Uterus (tissue), 4 donors: Measurements from ENCODE around the gene GPX4. TPM values are rescaled to one million over a fixed set of nuclear protein-coding genes. Genes with fewer than 3 reads are reported as not detected.

Experiments
- DNase-seq, 2 donors: peaks; one replicate each; pipeline ENCODE4 v3.0.0-alpha.2; 2019 to 2020
- H3K27ac ChIP-seq, 2 donors: fragments of 200-600 bp; sonication (generic); 1 replicate in 1 of 2; 2 replicates in 1 of 2; pipeline ENCODE4 v1.5.1; 2016 to 2018
- H3K27me3 ChIP-seq, 2 donors: fragments of 200-600 bp; sonication (generic); one replicate each; pipeline ENCODE4 v1.5.1; 2018 to 2019; ENCODE audit warnings: control low read depth in 1 of 2
- H3K36me3 ChIP-seq, 2 donors: fragments of 200-600 bp; sonication (generic); one replicate each; pipeline ENCODE4 v1.5.1; 2019; ENCODE audit warnings: control low read depth in 1 of 2
- H3K4me1 ChIP-seq, 2 donors: fragments of 200-600 bp; sonication (generic); one replicate each; pipeline ENCODE4 v1.5.1; 2018 to 2019; ENCODE audit warnings: control low read depth in 1 of 2
- H3K4me3 ChIP-seq, 2 donors: fragments of 200-600 bp; sonication (generic); 1 replicate in 1 of 2; 2 replicates in 1 of 2; pipeline ENCODE4 v1.5.1; 2018 to 2019; ENCODE audit warnings: mild to moderate bottlenecking in 1 of 2
- H3K9me3 ChIP-seq, 2 donors: fragments of 200-600 bp; sonication (generic); one replicate each; pipeline ENCODE4 v1.5.1; 2019; ENCODE audit warnings: control low read depth in 1 of 2
- CTCF ChIP-seq, 4 experiments: fragments of 200-600 bp in 2 of 4; fragments of 450-650 bp in 2 of 4; sonication (generic) in 2 of 4; IDR thresholded peaks; one replicate each; pipeline ENCODE4 v1.5.1; 2016 to 2019; ENCODE audit warnings: antibody characterized with exemption in 4 of 4, mild to moderate bottlenecking in 2 of 4, moderate library complexity in 1 of 4
- POLR2A ChIP-seq, 2 donors: fragments of 450-650 bp; IDR thresholded peaks; one replicate each; pipeline ENCODE4 v1.6.1; 2016; ENCODE audit warnings: antibody characterized with exemption in 2 of 2, mild to moderate bottlenecking in 1 of 2, moderate library complexity in 1 of 2
- intact Hi-C: fragments of 100-400 bp; cut with DNase I; formaldehyde crosslinking; loops from one replicate; pipeline ENCODE4 v1.15.1; 2023; ENCODE audit warnings: low total_unique reads
- total RNA-seq, 4 donors: library from RNA; depleted of rRNA in 3 of 4; stranded (reverse); fragments of >200 nt in 3 of 4; gene quantifications; one replicate each; pipeline versions ENCODE4 v1.1.0 to v1.2.4, GENCODE V29; 2014 to 2023
- donor health status: DM: yes; HTN: yes; CAD: no.

Gene GPX4
- total RNA-seq, 4 donors from 2014 or later: 68.2 to 357 (median 163) TPM

GRCh38 chr19:1134431-1134830 is 30.6 kb downstream of the GPX4 start:
- H3K27ac ChIP-seq: no peak overlapping the region
- no peak overlapping the region for H3K4me3 ChIP-seq
- H3K36me3 ChIP-seq: no peaks in the 10 kb centered on the region
- H3K27me3 ChIP-seq: no peaks in the 10 kb centered on the region
- intact Hi-C loops: no loop called here
- DNase-seq: no peak
- peaks cover 0 to 31% of the 10 kb centered on the region in 2 donors for H3K4me1 ChIP-seq
- no peaks in the 10 kb centered on the region for H3K9me3 ChIP-seq
- TF ChIP-seq CTCF (IDR thresholded peaks at IDR 0.05): no peak
- TF ChIP-seq POLR2A (IDR thresholded peaks at IDR 0.05): no peak

- DNase-seq: no peak
- peak overlapping the region; percentile 35 to 55 for H3K27ac ChIP-seq
- intact Hi-C loops: no loop called here
- H3K4me1 ChIP-seq: peaks cover 0 to 31% of the 10 kb centered on the region in 2 donors
- no peaks in the 10 kb centered on the region for H3K27me3 ChIP-seq
- H3K4me3 ChIP-seq: no peak overlapping the region
- TF ChIP-seq CTCF (IDR thresholded peaks at IDR 0.05): no peak
- no peaks in the 10 kb centered on the region for H3K9me3 ChIP-seq
- no peaks in the 10 kb centered on the region for H3K36me3 ChIP-seq
Measured at GRCh38 chr19:1135454-1135853, 31.7 kb downstream of the GPX4 start.

GRCh38 chr19:1136201-1136600 is 32.4 kb downstream of the GPX4 start:
- DNase-seq: peak in 1 of 2 donors; percentile 58
- Histone ChIP-seq H3K4me1 (peaks cover 0 to 29% of the 10 kb centered on the region in 2 donors), H3K27me3 (no peaks in the 10 kb centered on the region), H3K9me3 (no peaks in the 10 kb centered on the region), H3K4me3 (no peak overlapping the region), H3K27ac (peak overlapping the region; percentile 35 to 55), H3K36me3 (no peaks in the 10 kb centered on the region)
- TF ChIP-seq POLR2A (IDR thresholded peaks at IDR 0.05) (no peak), CTCF (IDR thresholded peaks at IDR 0.05) (no peak)
- intact Hi-C loops: no loop called here

GRCh38 chr19:1136621-1137317 is 33.0 kb downstream of the GPX4 start:
- intact Hi-C loops: no loop called here
- peak overlapping the region in 1 of 2 donors; percentile 55 for H3K27ac ChIP-seq
- H3K36me3 ChIP-seq: no peaks in the 10 kb centered on the region
- no peaks in the 10 kb centered on the region for H3K27me3 ChIP-seq
- no peak for TF ChIP-seq POLR2A (IDR thresholded peaks at IDR 0.05)
- no peak for TF ChIP-seq CTCF (IDR thresholded peaks at IDR 0.05)
- no peak for DNase-seq
- H3K9me3 ChIP-seq: no peaks in the 10 kb centered on the region
- H3K4me3 ChIP-seq: no peak overlapping the region
- H3K4me1 ChIP-seq: peaks cover 0 to 25% of the 10 kb centered on the region in 2 donors

GRCh38 chr19:1138121-1138520 is 34.3 kb downstream of the GPX4 start:
- H3K4me1 ChIP-seq: peaks cover 0 to 17% of the 10 kb centered on the region in 2 donors
- no peaks in the 10 kb centered on the region for H3K27me3 ChIP-seq
- H3K27ac ChIP-seq: no peak overlapping the region
- DNase-seq: no peak
- intact Hi-C loops: no loop called here
- TF ChIP-seq POLR2A (IDR thresholded peaks at IDR 0.05) (no peak), CTCF (IDR thresholded peaks at IDR 0.05) (no peak)
- no peaks in the 10 kb centered on the region for H3K36me3 ChIP-seq
- no peaks in the 10 kb centered on the region for H3K9me3 ChIP-seq
- no peak overlapping the region for H3K4me3 ChIP-seq
